Smooth muscle cell (in vitro differentiated cells): ENCODE results near the gene MAP2. TPM values are rescaled to one million over a fixed set of nuclear protein-coding genes. Genes with fewer than 3 reads are reported as not detected.
A peak's percentile ranks its signal among the peaks of the same experiment; 100 is the strongest.

Experiments used
- DNase-seq: peaks from one replicate; lab custom pipeline; 2025; ENCODE audit not compliant: unreplicated experiment; lab: John Stamatoyannopoulos, UW
- H2AFZ ChIP-seq: fragments of 200-600 bp; sonication (generic); 2 replicates; pipeline ENCODE4 v1.6.0; 2016; ENCODE audit warnings: antibody characterized with exemption, low read depth, mild to moderate bottlenecking
- H3F3A ChIP-seq: fragments of 200-600 bp; sonication (generic); 2 replicates; pipeline ENCODE4 v1.6.0; 2017; ENCODE audit warnings: antibody characterized with exemption, low read depth
- H3K27ac ChIP-seq: fragments of 200-600 bp; sonication (generic); 2 replicates; pipeline ENCODE4 v1.5.1; 2016; ENCODE audit warnings: low read depth, mild to moderate bottlenecking
- H3K27me3 ChIP-seq: fragments of 200-600 bp; sonication (generic); 2 replicates; pipeline ENCODE4 v1.6.1; 2016; ENCODE audit warnings: low read depth, mild to moderate bottlenecking
- H3K36me3 ChIP-seq: fragments of 200-600 bp; sonication (generic); 2 replicates; pipeline ENCODE4 v1.5.1; 2016; ENCODE audit warnings: low read depth
- H3K4me1 ChIP-seq: fragments of 200-600 bp; sonication (generic); 2 replicates; pipeline ENCODE4 v1.5.1; 2016; ENCODE audit warnings: low read depth
- H3K4me2 ChIP-seq: fragments of 200-600 bp; sonication (generic); 2 replicates; pipeline ENCODE4 v1.6.0; 2016; ENCODE audit warnings: mild to moderate bottlenecking
- H3K4me3 ChIP-seq: fragments of 200-600 bp; sonication (generic); 2 replicates; pipeline ENCODE4 v1.5.1; 2016; ENCODE audit warnings: mild to moderate bottlenecking
- H3K79me2 ChIP-seq: fragments of 200-600 bp; sonication (generic); 2 replicates; pipeline ENCODE4 v1.6.0; 2016; ENCODE audit warnings: low read depth, mild to moderate bottlenecking
- H3K9ac ChIP-seq: fragments of 200-600 bp; sonication (generic); 2 replicates; pipeline ENCODE4 v1.6.0; 2016; ENCODE audit warnings: low read depth
- H3K9me3 ChIP-seq: fragments of 200-600 bp; sonication (generic); replicated peaks from 2 replicates; pipeline ENCODE4 v1.5.1; 2016; ENCODE audit warnings: low read depth
- H4K20me1 ChIP-seq: fragments of 200-600 bp; sonication (generic); 2 replicates; pipeline ENCODE4 v1.6.0; 2016; ENCODE audit warnings: low read depth
- CTCF ChIP-seq: fragments of 200-600 bp; sonication (generic); IDR thresholded peaks from 2 replicates; pipeline ENCODE4 v1.5.1; 2017; ENCODE audit warnings: borderline replicate concordance, mild to moderate bottlenecking, antibody characterized with exemption; ENCODE audit not compliant: insufficient read depth, poor library complexity, severe bottlenecking
- WGBS: methylation state at CpG from one replicate; pipeline ENCODE4 v1.1.7; 2016; ENCODE audit warnings: low lambda C conversion rate; 5-methylcytosine and 5-hydroxymethylcytosine counted together
- polyA plus RNA-seq: library from polyadenylated mRNA; unstranded; fragments of >200 nt; fragmentation: Nextera tagmentation; extraction: Ambion mirVana; gene quantifications from 2 replicates; pipeline ENCODE4 v1.2.1, GENCODE V29; 2016
- total RNA-seq: library from RNA; depleted of rRNA; stranded (reverse); fragments of >200 nt; gene quantifications from 2 replicates; pipeline ENCODE4 v1.2.3, GENCODE V29; 2014

Gene MAP2
- total and polyA plus RNA-seq, 2 experiments from 2014 or later: 1.8 to 18.7 TPM

- H3K4me2 ChIP-seq: no peak overlapping the region
- H3K79me2 ChIP-seq: no peaks in the 10 kb centered on the region
- no peak overlapping the region for H2AFZ ChIP-seq
- no peak for TF ChIP-seq CTCF
- H3K9ac ChIP-seq: no peak overlapping the region
- peaks cover 25% of the 10 kb centered on the region for H3K4me1 ChIP-seq
- WGBS: 91% methylated on average over 8 of the region's 8 CpGs
- H3K9me3 ChIP-seq: no peaks in the 10 kb centered on the region
- no peaks in the 10 kb centered on the region for H3K27me3 ChIP-seq
- H4K20me1 ChIP-seq: no peaks in the 10 kb centered on the region
- H3K4me3 ChIP-seq: no peak overlapping the region
- H3F3A ChIP-seq: no peaks in the 10 kb centered on the region
- no peaks in the 10 kb centered on the region for H3K36me3 ChIP-seq
- DNase-seq: no peak
- no peak overlapping the region for H3K27ac ChIP-seq
Observed at GRCh38 chr2:209523041-209523740, 99.3 kb downstream of the MAP2 start.

GRCh38 chr2:209523867-209524266 is 100.0 kb downstream of the MAP2 start:
- Histone ChIP-seq H3K27ac (no peak overlapping the region), H3K9me3 (no peaks in the 10 kb centered on the region), H3K36me3 (no peaks in the 10 kb centered on the region), H4K20me1 (no peaks in the 10 kb centered on the region), H3K9ac (no peak overlapping the region), H3K79me2 (no peaks in the 10 kb centered on the region), H3K4me2 (no peak overlapping the region), H3K4me3 (no peak overlapping the region), H2AFZ (no peak overlapping the region), H3K4me1 (peaks cover 25% of the 10 kb centered on the region), H3F3A (no peaks in the 10 kb centered on the region), H3K27me3 (no peaks in the 10 kb centered on the region)
- DNase-seq: no peak
- WGBS: 83% methylated on average over 2 of the region's 2 CpGs
- TF ChIP-seq CTCF: no peak

- no peak for DNase-seq
- Histone ChIP-seq H3K36me3 (no peaks in the 10 kb centered on the region), H3K4me2 (peak overlapping the region; percentile 77), H4K20me1 (no peaks in the 10 kb centered on the region), H3K9me3 (no peaks in the 10 kb centered on the region), H3K4me3 (no peak overlapping the region), H3K27ac (peak overlapping the region; percentile 84), H3K9ac (peak overlapping the region; percentile 45), H2AFZ (peak overlapping the region; percentile 52), H3K27me3 (no peaks in the 10 kb centered on the region), H3K79me2 (no peaks in the 10 kb centered on the region), H3F3A (no peaks in the 10 kb centered on the region), H3K4me1 (peaks cover 25% of the 10 kb centered on the region)
- WGBS: 62% methylated on average over 3 of the region's 3 CpGs
- TF ChIP-seq CTCF: no peak
Observed at GRCh38 chr2:209525331-209525730, 101.5 kb downstream of the MAP2 start.

GRCh38 chr2:209525834-209526281 is 102.0 kb downstream of the MAP2 start:
- no peaks in the 10 kb centered on the region for H3K79me2 ChIP-seq
- no peaks in the 10 kb centered on the region for H3K36me3 ChIP-seq
- no peak for DNase-seq
- peak overlapping the region; percentile 77 for H3K4me2 ChIP-seq
- H3K27me3 ChIP-seq: no peaks in the 10 kb centered on the region
- no peaks in the 10 kb centered on the region for H4K20me1 ChIP-seq
- H2AFZ ChIP-seq: peak overlapping the region; percentile 52
- H3F3A ChIP-seq: no peaks in the 10 kb centered on the region
- no peak for TF ChIP-seq CTCF
- H3K9me3 ChIP-seq: no peaks in the 10 kb centered on the region
- peak overlapping the region; percentile 84 for H3K27ac ChIP-seq
- H3K9ac ChIP-seq: peak overlapping the region; percentile 45
- H3K4me3 ChIP-seq: peak overlapping the region; percentile 16
- peaks cover 25% of the 10 kb centered on the region for H3K4me1 ChIP-seq
